ENCODE results near the gene YY1. TPM values are rescaled to one million over a fixed set of nuclear protein-coding genes. Genes with fewer than 3 reads are reported as not detected.
"Not testable (repeated sequence)": the region's sequence is repeated elsewhere in the genome, so short reads cannot be mapped to it uniquely, and the experiment has no call there.

The YY1 gene
- total RNA-seq, 1 experiment from 2014 or later: 73.3 TPM

DNA sequence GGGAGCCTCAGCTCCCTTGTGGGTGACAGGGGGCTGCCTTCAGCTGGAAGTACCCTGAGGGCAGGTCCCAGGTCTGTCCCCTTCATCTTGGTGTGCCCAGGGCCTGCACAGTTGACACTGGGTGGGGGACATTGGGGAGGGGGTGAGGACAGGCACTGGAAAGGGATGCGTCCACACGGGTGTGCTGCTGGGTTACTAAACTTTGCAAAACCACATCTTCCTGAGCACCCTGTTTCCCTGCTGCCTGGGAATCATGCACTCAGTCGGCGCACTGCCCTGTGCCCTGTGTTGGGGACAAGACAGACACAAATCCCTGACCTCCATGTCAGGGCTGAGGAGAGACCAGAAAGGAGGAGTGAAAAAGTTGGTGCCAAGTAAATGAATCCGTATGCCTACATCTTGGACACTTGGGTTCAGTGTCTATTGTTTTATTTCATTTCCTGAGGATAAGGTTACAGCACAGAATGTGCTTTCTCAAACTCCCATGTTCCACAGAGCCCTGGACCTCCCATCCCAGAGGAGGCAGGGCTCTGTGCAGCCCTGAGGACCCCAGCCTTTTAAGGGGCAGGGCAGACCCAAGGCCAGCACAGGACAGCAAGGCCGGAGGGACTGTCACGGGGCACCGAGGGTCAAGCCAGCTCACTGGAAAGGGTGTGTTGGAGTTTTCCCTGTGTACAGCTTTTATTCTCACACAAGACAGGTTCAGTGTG, 70.2 kb downstream of the YY1 start:
- Mint-ChIP-seq H3K36me3 (ENCODE audit: insufficient read depth, unreplicated experiment) (no peaks in the 10 kb centered on the region), H3K9me3 (ENCODE audit: unreplicated experiment) (no peaks in the 10 kb centered on the region), H3K27me3 (ENCODE audit: insufficient read depth, unreplicated experiment) (no peaks in the 10 kb centered on the region), H3K4me1 (ENCODE audit: insufficient read depth, unreplicated experiment) (peaks cover 23% of the 10 kb centered on the region), H3K4me3 (ENCODE audit: unreplicated experiment) (no peak overlapping the region), H3K27ac (ENCODE audit: low read depth, unreplicated experiment) (no peak overlapping the region)
- CTCF ChIA-PET: interaction anchor here (0.6 to 1.3 kb wide), 3 partner anchors 8 to 11 kb away, joined by 3 to 4 read pairs (median 3); no protein-coding TSS in a partner anchor
- BruUV-seq (replicated peaks): no TSS peak
- DNase-seq (ENCODE audit: unreplicated experiment): no peak
- TF ChIP-seq, protein P1, sequence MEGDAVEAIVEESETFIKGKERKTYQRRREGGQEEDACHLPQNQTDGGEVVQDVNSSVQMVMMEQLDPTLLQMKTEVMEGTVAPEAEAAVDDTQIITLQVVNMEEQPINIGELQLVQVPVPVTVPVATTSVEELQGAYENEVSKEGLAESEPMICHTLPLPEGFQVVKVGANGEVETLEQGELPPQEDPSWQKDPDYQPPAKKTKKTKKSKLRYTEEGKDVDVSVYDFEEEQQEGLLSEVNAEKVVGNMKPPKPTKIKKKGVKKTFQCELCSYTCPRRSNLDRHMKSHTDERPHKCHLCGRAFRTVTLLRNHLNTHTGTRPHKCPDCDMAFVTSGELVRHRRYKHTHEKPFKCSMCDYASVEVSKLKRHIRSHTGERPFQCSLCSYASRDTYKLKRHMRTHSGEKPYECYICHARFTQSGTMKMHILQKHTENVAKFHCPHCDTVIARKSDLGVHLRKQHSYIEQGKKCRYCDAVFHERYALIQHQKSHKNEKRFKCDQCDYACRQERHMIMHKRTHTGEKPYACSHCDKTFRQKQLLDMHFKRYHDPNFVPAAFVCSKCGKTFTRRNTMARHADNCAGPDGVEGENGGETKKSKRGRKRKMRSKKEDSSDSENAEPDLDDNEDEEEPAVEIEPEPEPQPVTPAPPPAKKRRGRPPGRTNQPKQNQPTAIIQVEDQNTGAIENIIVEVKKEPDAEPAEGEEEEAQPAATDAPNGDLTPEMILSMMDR (IDR thresholded peaks at IDR 0.05; ENCODE audit: unreplicated experiment): no peak
- POLR2A ChIA-PET: interaction anchor here (0.6 to 1.2 kb wide), 4 partner anchors 14 to 318 kb away, joined by 3 to 5 read pairs (median 4); a partner anchor contains a TSS
- intact Hi-C loops (cut with micrococcal nuclease): no loop called here

DNA sequence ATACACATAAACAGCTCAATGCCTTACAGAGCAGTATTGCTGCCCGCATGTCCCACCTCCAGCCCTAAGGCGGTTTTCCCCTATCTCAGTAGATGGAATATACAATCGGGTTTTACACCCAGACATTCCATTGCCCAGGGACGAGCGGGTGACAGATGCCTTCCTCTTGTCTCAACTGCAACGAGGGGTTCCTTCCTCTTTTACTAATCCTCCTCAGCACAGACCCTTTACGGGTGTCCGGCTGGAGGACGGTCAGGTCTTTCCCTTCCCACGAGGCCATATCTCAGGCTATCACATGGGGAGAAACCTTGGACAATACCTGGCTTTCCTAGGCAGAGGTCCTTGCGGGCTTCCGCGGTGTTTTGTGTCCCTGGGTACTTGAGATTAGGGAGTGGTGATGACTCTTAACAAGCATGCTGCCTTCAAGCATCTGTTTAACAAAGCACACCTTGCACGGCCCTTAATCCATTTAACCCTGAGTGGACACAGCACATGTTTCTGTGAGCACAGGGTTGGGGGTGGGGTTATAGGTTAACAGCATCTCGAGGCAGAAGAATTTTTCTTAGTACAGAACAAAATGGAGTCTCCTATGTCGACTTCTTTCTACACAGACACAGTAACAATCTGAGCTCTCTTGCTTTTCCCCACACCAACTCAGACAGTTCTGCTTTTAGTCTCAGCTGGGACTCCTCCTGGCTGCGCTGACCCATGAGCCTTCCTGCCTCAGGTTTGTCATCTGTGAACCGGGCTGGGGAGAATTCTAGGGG, 73.3 kb downstream of the YY1 start:
- CTCF ChIA-PET: interaction anchor here (0.5 to 1.6 kb wide), 2 partner anchors 65 to 78 kb away, joined by 3 to 8 read pairs; no protein-coding TSS in a partner anchor
- H3K27ac Mint-ChIP-seq (ENCODE audit: low read depth, unreplicated experiment); BruUV-seq (replicated peaks); H3K4me3 Mint-ChIP-seq (ENCODE audit: unreplicated experiment); POLR2A ChIA-PET; intact Hi-C loops (cut with micrococcal nuclease); H3K27me3 Mint-ChIP-seq (ENCODE audit: insufficient read depth, unreplicated experiment); H3K36me3 Mint-ChIP-seq (ENCODE audit: insufficient read depth, unreplicated experiment); H3K9me3 Mint-ChIP-seq (ENCODE audit: unreplicated experiment); DNase-seq (ENCODE audit: unreplicated experiment): not testable (repeated sequence)
- peaks cover 17% of the 10 kb centered on the region for H3K4me1 Mint-ChIP-seq (ENCODE audit: insufficient read depth, unreplicated experiment)

DNA sequence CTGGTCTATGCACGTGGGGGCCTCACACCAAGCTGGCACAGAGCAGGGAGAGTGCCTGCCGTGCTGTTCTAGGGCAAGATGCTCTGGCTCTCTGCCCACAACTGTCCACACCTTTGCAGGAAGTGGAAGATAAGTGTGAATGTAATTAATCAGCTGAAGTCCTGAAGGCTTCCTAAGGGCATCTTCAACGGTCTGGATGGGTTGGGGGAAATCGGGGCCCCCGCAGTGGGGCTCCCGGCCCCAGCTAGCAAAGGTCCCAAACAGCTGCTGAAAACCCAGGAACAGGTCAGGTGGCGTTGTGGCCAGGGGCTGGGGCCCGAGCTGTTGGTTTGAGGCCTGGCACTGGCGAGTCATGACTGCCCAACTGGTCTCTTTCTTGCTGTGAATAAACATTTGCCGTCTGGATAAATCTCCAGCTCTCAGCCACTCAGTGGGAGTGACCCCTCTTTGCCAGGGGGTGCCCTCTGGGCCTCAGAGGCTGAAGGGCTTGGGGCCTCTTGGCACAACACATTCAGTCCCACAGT, 74.0 kb downstream of the YY1 start:
- no TSS peak for BruUV-seq (replicated peaks)
- POLR2A ChIA-PET: no interaction called here
- H3K9me3 Mint-ChIP-seq (ENCODE audit: unreplicated experiment): no peaks in the 10 kb centered on the region

DNA sequence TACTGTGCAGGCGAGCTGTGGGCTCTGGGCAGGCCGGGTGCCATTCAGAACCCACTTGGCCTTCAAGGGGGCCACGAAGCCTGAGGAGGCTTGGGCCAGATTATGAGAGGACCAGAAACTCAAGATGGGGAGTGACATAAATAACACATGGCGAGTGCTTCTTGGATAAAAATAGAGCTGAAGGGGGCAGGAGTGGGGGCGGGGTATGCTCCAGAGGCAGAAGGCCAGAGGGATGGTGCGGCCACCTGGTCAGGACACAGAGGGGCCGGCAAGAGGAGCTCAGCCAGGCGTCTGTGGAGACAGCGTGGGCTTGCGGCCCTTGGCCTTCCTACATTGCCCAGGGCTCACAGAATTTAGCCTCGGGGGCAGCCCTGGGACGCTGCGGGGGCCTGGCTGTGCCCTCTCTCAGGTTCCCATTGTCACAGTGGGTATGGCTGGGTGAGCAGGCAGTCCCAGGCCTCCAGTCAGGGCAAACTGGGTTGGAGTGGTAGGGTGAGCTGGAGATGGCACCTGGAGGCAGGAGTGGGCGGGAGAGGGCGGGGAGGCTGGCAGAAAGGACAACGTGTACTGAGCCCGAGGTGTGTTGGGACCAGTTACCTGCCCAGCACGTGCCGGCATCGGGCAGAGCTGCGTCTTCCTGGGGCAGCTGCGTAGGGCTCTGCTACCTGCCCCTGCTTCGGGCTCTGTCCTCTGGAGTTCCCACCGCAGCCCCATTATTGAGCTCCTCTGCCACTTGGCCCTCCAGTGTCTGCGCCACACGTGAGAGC, 74.7 kb downstream of the YY1 start:
- Mint-ChIP-seq H3K4me3 (ENCODE audit: unreplicated experiment) (no peak overlapping the region), H3K4me1 (ENCODE audit: insufficient read depth, unreplicated experiment) (peaks cover 10% of the 10 kb centered on the region), H3K27me3 (ENCODE audit: insufficient read depth, unreplicated experiment) (no peaks in the 10 kb centered on the region), H3K27ac (ENCODE audit: low read depth, unreplicated experiment) (no peak overlapping the region), H3K9me3 (ENCODE audit: unreplicated experiment) (no peaks in the 10 kb centered on the region), H3K36me3 (ENCODE audit: insufficient read depth, unreplicated experiment) (no peaks in the 10 kb centered on the region)
- POLR2A ChIA-PET: interaction anchor here (1.0 kb wide), 1 partner anchor 9 kb away, joined by 5 read pairs; no protein-coding TSS in a partner anchor
- CTCF ChIA-PET: interaction anchor here (0.5 to 2.1 kb wide), 5 partner anchors 10 to 64 kb away, joined by 3 to 8 read pairs (median 4); no protein-coding TSS in a partner anchor
- BruUV-seq (replicated peaks): no TSS peak
- intact Hi-C loops (cut with micrococcal nuclease): no loop called here
- TF ChIP-seq, protein P1 (IDR thresholded peaks at IDR 0.05; ENCODE audit: unreplicated experiment): no peak
- no peak for DNase-seq (ENCODE audit: unreplicated experiment)

More for the DNA sequence above, 74.0 kb downstream of the YY1 start:
- intact Hi-C loops (cut with micrococcal nuclease): no loop called here
- H3K36me3 Mint-ChIP-seq (ENCODE audit: insufficient read depth, unreplicated experiment): no peaks in the 10 kb centered on the region
- H3K27ac Mint-ChIP-seq (ENCODE audit: low read depth, unreplicated experiment): no peak overlapping the region
- TF ChIP-seq, protein P1 (IDR thresholded peaks at IDR 0.05; ENCODE audit: unreplicated experiment): no peak
- peaks cover 11% of the 10 kb centered on the region for H3K4me1 Mint-ChIP-seq (ENCODE audit: insufficient read depth, unreplicated experiment)
- CTCF ChIA-PET: interaction anchor here (0.5 to 2.1 kb wide), 3 partner anchors 10 to 77 kb away, joined by 3 to 8 read pairs (median 8); no protein-coding TSS in a partner anchor
- H3K27me3 Mint-ChIP-seq (ENCODE audit: insufficient read depth, unreplicated experiment): no peaks in the 10 kb centered on the region
- DNase-seq (ENCODE audit: unreplicated experiment): no peak
- no peak overlapping the region for H3K4me3 Mint-ChIP-seq (ENCODE audit: unreplicated experiment)

Data from MCF 10A (cell line).